IMR-90 (cell line): ENCODE results near the gene TAOK1. TPM values are rescaled to one million over a fixed set of nuclear protein-coding genes. Genes with fewer than 3 reads are reported as not detected.

Source experiments
- ATAC-seq: fragments of 200-7000 bp; cut with Tn5 transposase; 2 replicates; pipeline ENCODE4 v1.9.1; 2020; ENCODE audit warnings: low read depth, mild to moderate bottlenecking, moderate library complexity
- BruUV-seq: library from RNA; stranded (reverse); fragments of 400-500 nt; replicated peaks from 2 replicates; lab custom pipeline; 2021; lab: Mats Ljungman, UMichigan
- CTCF ChIA-PET: fragments of 300-600 bp; formaldehyde crosslinking; extraction: SDS; loops from one replicate; lab custom pipeline; 2021; ENCODE audit warnings: antibody characterized with exemption; lab: Yijun Ruan, JAX
- POLR2A ChIA-PET: fragments of 300-600 bp; sonication (Branson Sonifier 250); formaldehyde crosslinking; loops from one replicate; lab custom pipeline; 2022; ENCODE audit warnings: antibody characterized with exemption; ENCODE audit not compliant: unreplicated experiment; lab: Charles Lee
- DNase-seq: peaks from one replicate; pipeline ENCODE4 v3.0.0; 2013
- H2AFZ ChIP-seq: replicated peaks from 2 replicates; pipeline ENCODE3; 2013; ENCODE audit warnings: low read length, mild to moderate bottlenecking; ENCODE audit not compliant: poor library complexity
- H2AK5ac ChIP-seq: 2 replicates; pipeline ENCODE4 v1.6.1; 2013; ENCODE audit warnings: low read depth, low read length, inconsistent platforms
- H2AK9ac ChIP-seq: replicated peaks from 2 replicates; pipeline ENCODE3; 2013; ENCODE audit warnings: mild to moderate bottlenecking, low read depth, low read length, moderate library complexity; ENCODE audit not compliant: poor library complexity
- H2BK120ac ChIP-seq: 2 replicates; pipeline ENCODE4 v1.6.1; 2013; ENCODE audit warnings: low read depth, low read length, inconsistent platforms
- H2BK15ac ChIP-seq: 3 replicates; pipeline ENCODE4 v1.6.1; 2013; ENCODE audit warnings: low read depth, low read length, inconsistent platforms
- H2BK20ac ChIP-seq: 2 replicates; pipeline ENCODE4 v1.6.1; 2013; ENCODE audit warnings: low read depth, mild to moderate bottlenecking, inconsistent platforms, low read length, moderate library complexity
- H2BK5ac ChIP-seq: 2 replicates; pipeline ENCODE4 v1.6.1; 2013; ENCODE audit warnings: mild to moderate bottlenecking, low read depth, low read length, inconsistent platforms; ENCODE audit not compliant: poor library complexity, severe bottlenecking
- H3K14ac ChIP-seq: replicated peaks from 2 replicates; pipeline ENCODE4 v1.6.1; 2013; ENCODE audit warnings: low read depth, low read length, inconsistent platforms
- H3K18ac ChIP-seq: 2 replicates; pipeline ENCODE4 v1.6.1; 2013; ENCODE audit warnings: low read depth, low read length, control low read depth
- H3K23ac ChIP-seq: 2 replicates; pipeline ENCODE4 v1.6.1; 2013; ENCODE audit warnings: low read depth, low read length, inconsistent platforms
- H3K27ac ChIP-seq: 2 replicates; pipeline ENCODE4 v1.5.1; 2013; ENCODE audit warnings: mild to moderate bottlenecking, control low read depth, low read length; ENCODE audit not compliant: insufficient read depth
- H3K27me3 ChIP-seq: 2 replicates; pipeline ENCODE4 v1.6.1; 2013; ENCODE audit warnings: low read length; ENCODE audit not compliant: control insufficient read depth, insufficient read depth
- H3K36me3 ChIP-seq: 2 replicates; pipeline ENCODE4 v1.6.1; 2013; ENCODE audit warnings: low read length, mixed read lengths; ENCODE audit not compliant: control insufficient read depth, insufficient read depth
- H3K4ac ChIP-seq: 2 replicates; pipeline ENCODE4 v1.6.1; 2013; ENCODE audit warnings: low read depth, low read length, inconsistent platforms
- H3K4me1 ChIP-seq: 2 replicates; pipeline ENCODE4 v1.6.1; 2013; ENCODE audit warnings: low read length, mixed read lengths; ENCODE audit not compliant: control insufficient read depth, insufficient read depth
- H3K4me2 ChIP-seq: 2 replicates; pipeline ENCODE4 v1.6.1; 2013; ENCODE audit warnings: low read depth, mild to moderate bottlenecking, control low read depth, low read length, moderate library complexity
- H3K4me3 ChIP-seq: 2 replicates; pipeline ENCODE4 v1.5.1; 2013; ENCODE audit warnings: low read depth, mild to moderate bottlenecking, control low read depth, low read length, moderate library complexity; ENCODE audit not compliant: insufficient read depth
- H3K56ac ChIP-seq: 2 replicates; pipeline ENCODE4 v1.6.1; 2013; ENCODE audit warnings: low read length, inconsistent platforms; ENCODE audit not compliant: insufficient read depth; ENCODE audit errors: extremely low read depth
- H3K79me1 ChIP-seq, 2 experiments: 2 replicates each; pipeline ENCODE4 v1.6.1; 2013; ENCODE audit warnings: low read length in 2 of 2, inconsistent platforms in 1 of 2, low read depth in 1 of 2
- H3K9ac ChIP-seq: 2 replicates; pipeline ENCODE4 v1.6.1; 2013; ENCODE audit warnings: low read depth, low read length, control low read depth
- H3K9me1 ChIP-seq: 2 replicates; pipeline ENCODE4 v1.6.1; 2013; ENCODE audit warnings: low read length, inconsistent platforms; ENCODE audit not compliant: insufficient read depth
- H3K9me3 ChIP-seq: 2 replicates; pipeline ENCODE4 v1.6.1; 2013; ENCODE audit warnings: low read length; ENCODE audit not compliant: control insufficient read depth, insufficient read depth
- H4K20me1 ChIP-seq: 2 replicates; pipeline ENCODE4 v1.6.1; 2013; ENCODE audit warnings: low read length, inconsistent platforms; ENCODE audit not compliant: insufficient read depth
- H4K5ac ChIP-seq: 2 replicates; pipeline ENCODE4 v1.6.1; 2013; ENCODE audit warnings: mild to moderate bottlenecking, low read depth, low read length, control low read depth
- H4K8ac ChIP-seq, 2 experiments: 2 replicates each; pipeline ENCODE4 v1.6.1; 2013; ENCODE audit warnings: low read depth in 2 of 2, low read length in 2 of 2, control low read depth in 1 of 2, inconsistent platforms in 1 of 2
- H4K91ac ChIP-seq: 2 replicates; pipeline ENCODE4 v1.6.1; 2013; ENCODE audit warnings: low read depth, low read length, inconsistent platforms; ENCODE audit not compliant: insufficient read depth
- BHLHE40 ChIP-seq: fragments of 150-350 bp; IDR thresholded peaks from 2 replicates; pipeline ENCODE4 v1.6.1; 2016; ENCODE audit warnings: mild to moderate bottlenecking, low read depth, low read length
- CEBPB ChIP-seq: IDR thresholded peaks from 2 replicates; pipeline ENCODE4 v1.6.1; 2012; ENCODE audit warnings: low read depth, low read length, improper control_type of control experiment
- CHD1 ChIP-seq: IDR thresholded peaks from 2 replicates; pipeline ENCODE4 v1.6.1; 2012; ENCODE audit warnings: low read depth, low read length, improper control_type of control experiment
- MAFK ChIP-seq: IDR thresholded peaks from 2 replicates; pipeline ENCODE4 v1.6.1; 2012; ENCODE audit warnings: low read depth, low read length, improper control_type of control experiment
- MAZ ChIP-seq: IDR thresholded peaks from 2 replicates; pipeline ENCODE4 v1.6.1; 2012; ENCODE audit warnings: low read depth, mild to moderate bottlenecking, low read length, improper control_type of control experiment, moderate library complexity, borderline replicate concordance
- NFE2L2 ChIP-seq: fragments of 150-350 bp; IDR thresholded peaks from 2 replicates; pipeline ENCODE4 v1.6.1; 2016; ENCODE audit warnings: low read depth, mild to moderate bottlenecking, low read length
- POLR2A ChIP-seq: IDR thresholded peaks from 2 replicates; pipeline ENCODE4 v1.6.1; 2012; ENCODE audit warnings: mild to moderate bottlenecking, low read depth, low read length
- SMC3 ChIP-seq: fragments of 150-350 bp; IDR thresholded peaks from 2 replicates; pipeline ENCODE4 v1.6.1; 2016; ENCODE audit warnings: low read depth, mild to moderate bottlenecking, antibody characterized with exemption, low read length, moderate library complexity
- WGBS, 2 experiments: methylation state at CpG; one replicate each; pipeline versions ENCODE4 v1.1.5 to v1.1.7; 2013; ENCODE audit warnings: missing lambda C conversion rate in 2 of 2; ENCODE audit not compliant: insufficient read length in 1 of 2; ENCODE audit errors: extremely low coverage in 2 of 2; 5-methylcytosine and 5-hydroxymethylcytosine counted together
- dilution Hi-C: fragments of 300-500 bp; cut with HindIII; formaldehyde crosslinking; loops from one replicate; pipeline ENCODE4 v1.14.3; 2018; ENCODE audit warnings: low sequenced_read_pairs; ENCODE audit not compliant: unreplicated experiment
- in situ Hi-C: fragments of 300-500 bp; cut with MboI; formaldehyde crosslinking; loops from 3 replicates; pipeline ENCODE4 v1.14.3; 2019; ENCODE audit warnings: low sequenced_read_pairs, inconsistent platforms, mixed read lengths
- intact Hi-C: fragments of 100-400 bp; cut with micrococcal nuclease; formaldehyde crosslinking; loops from 2 replicates; pipeline ENCODE4 v1.10.0; 2022
- polyA plus RNA-seq, 3 experiments: library from polyadenylated mRNA; depleted of rRNA; stranded (reverse); fragments of >200 nt; gene quantifications; 2 replicates each; pipeline ENCODE4 v1.2.3, GENCODE V29; 2012; ENCODE audit warnings: low replicate concordance in 1 of 3
- total RNA-seq: library from RNA; depleted of rRNA; stranded (reverse); fragments of >200 nt; gene quantifications from 2 replicates; pipeline ENCODE4 v1.2.3, GENCODE V29; 2012

TAOK1 gene
- total and polyA plus RNA-seq, 2 of the 4 experiments (the other 2 are of a cell fraction) = 9.8 to 91.8 TPM

- in situ Hi-C loops = no loop called here
- Histone ChIP-seq H4K91ac (no peak overlapping the region), H2BK15ac (no peak overlapping the region), H3K14ac (no peak overlapping the region), H3K36me3 (peaks cover 5% of the 10 kb centered on the region; the same call in 1 of the 2 replicates), H2BK5ac (no peak overlapping the region), H4K8ac (no peak overlapping the region), H2AK5ac (no peak overlapping the region), H3K79me1 (peaks cover 15 to 66% of the 10 kb centered on the region in 2 experiments), H3K27me3 (no peaks in the 10 kb centered on the region), H3K9me1 (peaks cover 14% of the 10 kb centered on the region), H3K4me1 (peaks cover 4% of the 10 kb centered on the region; the same call in 1 of the 2 replicates), H2AK9ac (no peak overlapping the region), H4K5ac (no peak overlapping the region), H2BK20ac (no peak overlapping the region), H3K4me2 (no peak overlapping the region), H3K23ac (no peak overlapping the region), H3K4me3 (no peak overlapping the region), H3K56ac (no peak overlapping the region), H3K4ac (no peak overlapping the region), H3K9ac (no peak overlapping the region), H2BK120ac (no peak overlapping the region), H3K27ac (no peak overlapping the region), H4K20me1 (peaks cover 86% of the 10 kb centered on the region), H3K9me3 (no peaks in the 10 kb centered on the region), H2AFZ (no peak overlapping the region), H3K18ac (no peak overlapping the region)
- no CpG with 5 or more reads among the region's 6 CpGs for WGBS, 2 experiments
- intact Hi-C loops = no loop called here
- TF ChIP-seq MAZ (no peak), CHD1 (no peak), CEBPB (no peak), NFE2L2 (no peak), MAFK (no peak), BHLHE40 (no peak), SMC3 (no peak), POLR2A (no peak)
- dilution Hi-C loops = no loop called here
- CTCF ChIA-PET = no interaction called here
- no peak for DNase-seq
- POLR2A ChIA-PET = no interaction called here
- ATAC-seq = no peak
- BruUV-seq = no TSS peak
Measured at GRCh38 chr17:29420128-29420527, 30.0 kb downstream of the TAOK1 start.
